Stimulated activated CD4-positive, alpha-beta T cell treated with anti-CD3 and anti-CD28 coated beads, Interleukin-2, amount 100 ng/mL, for 48 hours (primary cell): ENCODE measurements around the gene FSTL4.
A peak's percentile ranks its signal among the peaks of the same experiment; 100 is the strongest.

Experiments used
- DNase-seq, 2 donors: peaks; one replicate each; pipeline ENCODE4 v3.0.0-alpha.2; 2020

The FSTL4 gene

DNA sequence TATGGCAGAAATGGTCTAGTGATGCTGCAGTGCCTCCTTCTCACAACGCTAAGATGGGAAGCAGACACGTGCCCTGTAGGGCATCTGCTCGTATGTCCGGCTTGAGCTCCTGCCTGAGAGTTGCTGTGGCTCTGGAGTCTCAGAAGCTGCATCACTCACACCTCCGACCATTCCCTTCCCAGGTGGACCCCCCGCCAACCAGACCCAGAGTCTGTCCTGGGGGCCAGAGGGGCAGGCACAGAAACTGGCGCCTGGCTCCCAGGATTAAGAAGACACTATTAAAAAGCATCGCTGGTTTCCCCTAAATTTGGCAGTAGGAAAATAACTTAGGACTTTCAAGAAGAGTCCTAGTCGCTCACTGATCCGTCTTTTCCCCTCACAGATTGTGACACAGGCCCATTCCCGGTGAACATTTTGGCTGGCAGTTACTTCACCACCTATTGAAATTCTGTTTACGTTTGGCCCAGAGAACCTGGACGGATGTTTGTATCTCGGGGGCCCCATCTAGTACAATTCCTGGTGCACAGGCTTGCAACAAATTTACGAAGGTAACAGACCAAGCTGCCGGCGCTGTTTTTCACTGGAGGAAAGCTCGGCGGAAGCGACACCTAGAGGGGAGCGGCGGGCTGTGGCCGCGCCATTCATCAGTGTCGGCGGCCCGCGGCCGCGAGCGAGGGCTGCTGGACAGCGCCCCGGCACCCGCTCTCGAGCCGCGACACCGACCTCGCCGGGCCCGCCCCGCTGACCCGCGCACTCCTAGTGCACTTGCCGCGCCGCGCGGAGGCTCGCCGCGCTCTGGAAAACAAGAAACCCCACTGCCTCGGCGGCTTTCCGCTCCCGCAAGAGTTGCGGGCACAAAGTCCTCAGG, 1.6 kb downstream of the FSTL4 start:
- peak; percentile 33 to 43 for DNase-seq

DNA sequence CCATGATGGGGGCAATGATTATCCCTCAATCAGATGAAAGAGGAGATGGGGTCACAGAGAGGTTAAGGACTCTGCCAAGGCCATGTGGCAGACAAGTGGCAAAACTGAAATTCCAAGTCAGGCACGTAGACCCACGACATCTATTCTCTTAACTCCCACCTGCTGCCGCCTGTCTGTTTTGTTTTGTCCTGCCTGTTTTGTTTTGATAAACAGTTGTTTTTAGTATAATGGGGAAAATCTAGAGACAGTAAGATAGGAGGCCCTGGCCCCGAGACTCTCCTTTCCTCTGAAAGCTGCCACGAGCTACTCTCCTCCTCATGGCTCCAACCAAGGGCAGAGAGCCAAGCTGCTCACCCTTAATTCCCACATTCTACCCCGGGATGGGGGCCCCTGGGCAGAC, 4.9 kb downstream of the FSTL4 start:
- no peak for DNase-seq

- no peak for DNase-seq
Measured at GRCh38 chr5:133606835-133607234, 5.5 kb downstream of the FSTL4 start.

GRCh38 chr5:133605323-133605722, 7.0 kb downstream of the FSTL4 start:
- DNase-seq: no peak

DNA sequence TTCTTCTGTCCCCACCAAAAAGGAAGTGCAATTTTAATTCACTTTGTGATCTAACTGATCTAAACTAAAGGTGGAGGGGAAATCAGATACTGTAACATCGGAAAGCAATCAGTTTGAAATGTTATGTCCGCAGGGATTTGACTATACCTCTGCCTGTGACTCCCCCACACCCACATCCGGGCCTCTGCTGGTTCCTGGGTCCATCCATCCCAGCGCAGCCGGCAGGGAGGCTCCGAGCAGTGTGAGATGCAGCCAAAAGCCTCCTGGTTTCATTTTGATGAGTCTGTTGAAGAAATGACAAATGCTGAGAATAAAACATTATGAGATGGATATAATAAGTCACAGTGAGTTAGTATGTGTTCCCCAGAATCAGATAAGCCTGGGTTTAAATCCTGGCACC, 8.6 kb downstream of the FSTL4 start:
- DNase-seq: no peak

GRCh38 chr5:133602835-133603380, 9.4 kb downstream of the FSTL4 start:
- no peak for DNase-seq

DNA sequence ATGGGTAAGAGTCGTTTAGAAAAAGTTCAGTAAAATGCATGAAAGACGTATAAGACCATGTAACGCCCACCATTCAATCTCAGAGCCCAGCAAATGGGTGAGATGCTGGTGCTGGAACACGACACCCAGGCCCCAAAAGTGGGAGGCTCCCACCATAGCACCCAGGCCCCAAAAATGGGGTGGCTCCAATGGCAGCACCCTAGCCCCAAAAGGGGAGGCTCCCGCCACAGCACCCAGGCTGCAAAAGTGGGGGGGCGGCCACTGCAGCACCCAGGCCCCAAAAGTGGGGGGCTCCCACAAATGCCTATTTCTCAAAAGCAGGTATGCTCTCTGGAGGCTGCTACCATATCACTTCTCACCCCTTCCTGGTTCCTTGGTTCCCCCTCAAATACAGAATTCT, 12.7 kb downstream of the FSTL4 start:
- no peak for DNase-seq

DNA sequence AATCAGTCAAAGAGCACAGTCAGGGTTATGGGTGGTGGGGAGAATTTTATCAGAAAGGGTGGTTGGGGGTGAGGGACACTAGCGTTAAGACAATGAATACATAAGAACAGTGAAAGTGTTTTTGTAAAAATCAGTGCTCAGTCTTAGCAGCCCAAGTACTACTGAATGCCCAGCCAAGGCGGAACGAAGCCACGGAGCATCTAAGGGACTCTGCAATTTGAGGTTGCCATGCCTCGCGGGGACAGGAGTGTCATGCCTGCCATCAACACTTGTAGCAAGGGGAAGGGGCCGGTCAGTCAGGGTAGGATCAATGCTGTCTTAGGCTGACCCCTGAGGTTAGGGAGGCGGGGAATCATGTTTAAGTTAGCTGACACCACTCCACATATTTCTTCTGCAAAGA, 13.3 kb downstream of the FSTL4 start:
- no peak for DNase-seq

DNA sequence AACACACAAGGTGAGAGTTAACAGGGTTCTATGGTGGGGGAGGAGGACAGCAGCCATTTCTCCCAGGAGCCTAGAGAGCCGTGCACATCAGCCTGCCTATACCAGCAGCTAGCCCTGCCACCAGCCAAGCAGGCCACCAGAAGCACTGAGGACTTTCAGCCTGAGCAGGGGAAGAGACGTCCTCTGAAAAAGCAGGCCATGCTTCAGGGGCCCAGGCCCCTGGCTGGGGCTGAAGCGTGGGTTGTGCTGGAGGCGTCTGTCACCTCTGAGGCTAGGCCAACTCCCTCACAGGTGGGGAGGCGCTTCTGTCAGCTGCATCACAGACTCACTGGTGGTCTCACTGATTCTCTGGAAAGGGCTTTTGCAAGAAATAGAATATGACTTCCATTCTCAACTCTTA, 16.3 kb downstream of the FSTL4 start:
- no peak for DNase-seq

DNA sequence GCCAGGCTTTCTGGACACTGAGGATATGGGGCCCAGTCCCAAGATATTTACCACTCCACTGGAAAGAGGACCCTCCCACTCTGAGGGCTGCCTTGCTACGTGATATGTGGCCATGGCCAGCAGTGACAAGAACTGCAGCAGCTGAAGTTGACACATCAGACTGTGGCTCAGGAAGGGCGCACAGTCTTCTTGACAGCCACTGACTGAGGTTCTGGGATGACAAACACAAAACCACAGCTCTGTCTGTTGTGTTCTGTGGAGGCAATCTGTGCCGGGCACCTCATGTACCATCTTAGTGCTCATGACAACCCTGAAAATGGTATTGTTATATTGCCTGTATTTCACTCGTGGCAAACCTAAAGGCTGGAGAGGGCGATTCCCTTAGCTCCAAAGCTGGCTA, 16.9 kb downstream of the FSTL4 start:
- no peak for DNase-seq

GRCh38 chr5:133589286-133589685, 23.1 kb downstream of the FSTL4 start:
- no peak for DNase-seq

DNA sequence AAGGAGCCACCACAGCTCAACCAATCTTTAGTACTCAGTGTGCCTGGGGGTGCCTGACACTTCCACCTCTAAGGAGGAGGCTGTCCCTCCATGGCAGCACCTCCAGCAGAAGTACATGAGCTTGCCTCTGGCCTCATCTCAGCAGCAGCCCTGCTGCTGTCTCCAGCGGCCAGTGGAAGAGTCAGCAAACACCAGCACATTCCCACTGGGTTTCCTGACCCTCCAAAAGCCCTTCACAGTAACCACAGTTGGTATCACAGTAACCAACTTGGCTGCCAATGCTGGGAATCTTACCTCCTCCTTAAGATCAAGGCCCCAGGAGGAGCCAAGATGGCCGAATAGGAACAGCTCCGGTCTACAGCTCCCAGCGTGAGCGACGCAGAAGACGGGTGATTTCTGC, 29.4 kb downstream of the FSTL4 start:
- no peak for DNase-seq

DNA sequence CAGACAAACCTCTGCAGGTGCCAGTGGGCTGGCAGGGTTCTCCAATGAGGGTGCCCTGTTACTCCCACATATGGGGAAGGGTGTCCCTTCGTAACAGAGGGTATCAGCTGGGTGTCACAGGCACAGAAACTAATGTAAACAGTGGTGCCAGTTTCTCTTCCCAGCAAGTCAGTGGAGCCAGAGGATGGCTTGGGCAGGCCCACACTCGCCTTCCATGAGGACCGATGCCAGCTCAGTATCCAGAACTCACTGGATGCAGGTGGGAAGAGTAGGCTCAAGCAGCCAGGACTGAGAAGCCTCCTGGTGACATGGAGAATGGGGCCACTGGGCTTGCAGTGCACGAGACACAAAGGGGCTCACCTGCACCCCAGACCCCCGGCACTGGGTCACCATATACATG, 30.4 kb downstream of the FSTL4 start:
- no peak for DNase-seq

DNA sequence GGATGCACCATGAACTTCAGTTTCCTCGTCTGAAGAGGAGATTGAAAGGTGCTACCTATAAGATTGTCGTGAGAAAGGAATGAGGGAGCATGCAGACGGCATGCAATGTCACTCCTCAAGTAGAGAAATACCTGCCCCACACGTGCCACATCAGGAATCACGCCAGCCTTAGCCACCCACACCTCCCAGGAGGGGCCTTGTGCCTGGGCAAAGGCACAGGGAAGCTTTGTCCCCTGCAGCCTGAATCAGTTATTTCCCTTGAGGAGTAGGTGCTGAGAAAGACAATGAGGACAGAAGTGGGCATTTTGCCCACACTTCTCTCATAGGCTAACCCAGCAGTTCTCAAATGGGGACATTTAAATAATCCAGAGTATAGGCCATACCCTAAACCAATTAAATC, 31.0 kb downstream of the FSTL4 start:
- no peak for DNase-seq

- DNase-seq: no peak
Measured at GRCh38 chr5:133580618-133581017, 31.7 kb downstream of the FSTL4 start.

DNA sequence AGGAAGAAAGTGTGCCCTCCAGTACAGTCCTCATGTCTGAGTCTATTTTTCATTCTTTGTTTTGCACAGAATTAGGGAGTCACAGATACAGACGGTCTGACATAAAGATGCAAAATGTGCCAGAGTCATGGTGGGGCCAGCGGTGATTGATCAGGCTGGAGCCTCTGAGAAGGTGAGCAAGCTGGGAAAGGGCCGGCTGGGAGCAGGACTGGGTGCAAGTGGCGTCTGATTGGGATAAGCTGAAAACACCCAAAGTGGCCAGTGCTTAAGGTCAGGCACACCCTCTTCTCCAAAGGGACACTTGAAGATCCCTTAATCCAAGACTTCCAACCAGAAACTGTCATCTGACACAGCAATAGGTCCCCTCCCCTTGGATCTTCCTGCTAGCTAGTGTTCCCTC, 32.6 kb downstream of the FSTL4 start:
- DNase-seq: no peak

DNA sequence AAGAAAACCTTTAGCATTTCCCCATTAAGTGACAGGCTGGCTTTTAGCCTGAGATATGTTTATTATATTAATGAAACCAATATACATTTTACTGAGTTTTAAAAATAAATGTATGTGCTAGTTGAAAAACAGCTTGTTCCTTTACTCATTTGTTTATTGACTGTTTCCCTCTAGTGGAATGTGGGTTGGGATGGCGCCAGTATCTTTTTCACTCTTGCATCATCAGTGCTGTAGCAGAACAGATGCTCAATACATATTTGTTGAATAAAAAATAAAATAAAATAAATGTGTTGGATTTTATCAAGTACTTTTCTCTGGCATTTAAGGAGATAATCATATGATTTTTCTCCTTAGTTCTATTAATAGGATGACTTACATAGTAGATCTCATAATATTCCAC, 43.0 kb downstream of the FSTL4 start:
- DNase-seq: no peak

DNA sequence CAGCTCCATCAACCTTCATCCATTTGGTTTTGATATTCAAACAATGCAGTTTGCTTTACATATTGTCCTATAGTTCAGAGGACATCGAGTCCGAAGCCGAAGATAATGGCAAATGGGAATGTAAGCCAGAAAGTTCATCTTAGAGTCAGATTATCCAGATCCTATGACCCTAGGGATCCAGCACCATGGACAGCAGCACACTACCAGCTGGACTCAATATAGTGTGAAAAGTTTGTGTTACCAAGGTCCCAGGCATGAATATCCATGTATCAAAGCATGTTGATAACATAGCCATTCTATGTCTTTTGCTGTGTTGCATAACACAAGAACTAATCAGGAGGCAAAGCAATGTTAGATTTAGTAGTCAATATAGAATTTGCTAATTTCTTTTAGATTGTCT, 46.3 kb downstream of the FSTL4 start:
- DNase-seq: peak in 1 of 2 donors; percentile 16

DNA sequence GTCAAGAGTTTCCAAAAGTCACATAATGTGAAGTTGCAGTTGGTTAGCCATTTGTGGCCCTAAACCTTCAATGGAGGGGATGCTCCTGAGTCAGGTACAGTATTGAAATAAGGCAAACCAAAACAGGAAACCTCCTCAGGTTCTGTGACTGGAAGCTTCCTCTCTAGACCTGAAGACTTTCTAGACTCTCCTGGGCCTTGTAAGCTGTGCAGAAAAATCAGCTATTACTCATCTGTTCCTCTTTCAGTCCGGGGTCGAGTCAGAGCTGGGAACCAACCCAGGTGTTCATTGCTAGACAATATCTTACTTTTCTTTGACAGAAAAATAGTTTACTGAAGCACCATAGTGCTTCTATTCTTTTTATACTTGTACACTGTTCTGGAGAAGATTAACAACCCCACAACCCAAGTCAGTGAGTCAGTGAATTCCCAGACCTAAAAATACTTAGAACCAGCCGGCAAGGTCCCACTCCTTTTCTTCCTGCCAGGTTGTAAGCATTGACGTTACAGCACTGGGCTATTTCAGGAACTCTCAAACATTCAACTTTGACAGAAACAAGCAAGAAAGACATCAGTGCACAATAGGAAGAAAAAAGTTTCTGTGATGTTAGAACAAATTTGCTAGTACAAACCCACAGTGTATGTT, 47.3 kb downstream of the FSTL4 start:
- DNase-seq: no peak

- no peak for DNase-seq
Measured at GRCh38 chr5:133562554-133562953, 49.8 kb downstream of the FSTL4 start.

DNA sequence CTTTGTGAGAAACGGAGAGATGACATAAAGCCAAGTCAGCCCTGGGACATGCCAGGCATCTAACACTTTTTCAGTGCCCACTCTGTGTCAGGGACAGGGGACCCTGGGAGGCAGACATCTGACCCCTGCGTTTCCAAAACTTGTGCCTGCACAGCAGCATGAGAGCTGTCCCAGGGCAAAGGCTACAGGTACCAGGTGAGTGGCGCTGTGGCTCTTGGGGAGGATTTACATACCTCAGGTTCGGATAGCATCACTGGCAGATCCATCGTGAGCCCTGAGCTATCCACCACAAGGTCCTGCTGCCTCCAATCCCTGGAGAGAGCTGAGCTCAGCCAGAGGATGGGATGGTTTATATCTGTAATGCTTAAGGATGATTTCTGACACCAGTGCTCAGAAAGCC, 52.4 kb downstream of the FSTL4 start:
- no peak for DNase-seq

- no peak for DNase-seq
Measured at GRCh38 chr5:133556551-133556950, 55.8 kb downstream of the FSTL4 start.

- DNase-seq: no peak
Measured at GRCh38 chr5:133554279-133554678, 58.1 kb downstream of the FSTL4 start.

DNA sequence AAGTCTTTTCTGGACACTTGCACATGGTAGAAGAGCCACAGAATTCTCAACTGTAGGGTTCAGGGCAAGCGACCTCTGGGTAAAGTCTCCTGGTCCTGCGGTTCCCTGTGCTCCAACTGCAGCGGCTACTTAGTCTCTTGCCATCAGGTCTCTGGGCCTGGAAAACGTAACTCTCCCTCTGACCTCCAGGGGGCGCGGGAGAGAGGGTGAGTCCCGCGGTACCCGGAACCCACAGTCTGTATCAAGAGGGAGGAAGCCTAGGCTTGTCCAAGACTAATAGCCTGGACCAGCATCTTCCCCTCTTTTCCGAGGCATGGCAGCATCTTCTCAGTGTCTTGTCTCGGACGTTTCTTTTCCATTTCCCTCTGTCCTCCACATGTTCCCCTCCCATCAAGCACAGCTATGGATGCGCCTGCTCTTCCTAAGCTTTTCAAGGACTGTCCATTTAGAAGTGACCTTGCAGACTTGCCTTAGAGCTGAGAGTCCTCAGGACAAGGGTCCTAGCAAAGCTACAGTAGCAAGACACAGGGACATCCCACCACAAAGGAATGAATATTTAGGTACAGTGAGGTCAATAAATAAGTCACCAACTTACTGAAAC, 59.3 kb downstream of the FSTL4 start:
- peak; percentile 52 to 60 for DNase-seq
